Adrenal gland (tissue), 5 donors: ENCODE results near the gene CSPG4.

Experiments used
- CTCF ChIP-seq, 6 experiments: fragments of 450-650 bp in 4 of 6; fragments of 200-600 bp in 2 of 6; sonication (generic) in 1 of 6; IDR thresholded peaks; 1 replicate in 5 of 6; 2 replicates in 1 of 6; pipeline versions ENCODE4 v1.5.1 to v1.8.0; 2016 to 2021; ENCODE audit warnings: antibody characterized with exemption in 6 of 6, mild to moderate bottlenecking in 2 of 6, moderate library complexity in 1 of 6
- POLR2A ChIP-seq, 2 donors: fragments of 450-650 bp; IDR thresholded peaks; one replicate each; pipeline ENCODE4 v1.6.1; 2017; ENCODE audit warnings: antibody characterized with exemption in 2 of 2, mild to moderate bottlenecking in 2 of 2, moderate library complexity in 1 of 2
- donor health status: DM: no; HTN: no; CAD: no.

- TF ChIP-seq CTCF (IDR thresholded peaks at IDR 0.05): no peak
- no peak for TF ChIP-seq POLR2A (IDR thresholded peaks at IDR 0.05)
Observed at GRCh38 chr15:75666823-75667501, 45.7 kb downstream of the CSPG4 start.
